ENCODE results near the gene ITGAE. TPM values are rescaled to one million over a fixed set of nuclear protein-coding genes. Genes with fewer than 3 reads are reported as not detected.
A peak's percentile ranks its signal among the peaks of the same experiment; 100 is the strongest.
"Not testable (repeated sequence)": the region's sequence is repeated elsewhere in the genome, so short reads cannot be mapped to it uniquely, and the experiment has no call there.

Gene ITGAE
- polyA plus RNA-seq, 3 donors = 66.6 to 102 (median 78.8) TPM

- Mint-ChIP-seq H3K4me3 (no peak overlapping the region), H3K36me3 (peaks cover 18% of the 10 kb centered on the region in 2 donors), H3K4me1 (peaks cover 24% of the 10 kb centered on the region), H3K27me3 (ENCODE audit: low read depth in 3 of 3) (peaks cover 0 to 4% (median 0%) of the 10 kb centered on the region in 3 donors), H3K27ac (peak overlapping the region in 1 of 7 donors; percentile 37), H3K9me3 (no peaks in the 10 kb centered on the region)
- H3K27ac ChIP-seq (ENCODE audit: low read depth in 1 of 2, low read length in 2 of 2) = no peak overlapping the region
- H4K20me1 ChIP-seq (ENCODE audit: insufficient read depth, low read length) = no peaks in the 10 kb centered on the region
- 93% methylated on average over 3 of the region's 3 CpGs for WGBS (ENCODE audit: insufficient coverage)
- no peak overlapping the region for H3K4me3 ChIP-seq (replicated peaks in 1 of 3; ENCODE audit: low read depth in 2 of 3, low read length in 3 of 3)
- no peaks in the 10 kb centered on the region for H3K27me3 ChIP-seq (ENCODE audit: control insufficient read depth in 2 of 2, insufficient read depth in 2 of 2, low read length in 2 of 2)
- no peak overlapping the region for H2AFZ ChIP-seq (ENCODE audit: insufficient read depth, low read depth, low read length, poor library complexity, severe bottlenecking)
- peaks cover 24 to 26% of the 10 kb centered on the region in 2 donors for H3K4me1 ChIP-seq (ENCODE audit: control insufficient read depth in 1 of 2, insufficient read depth in 2 of 2, low read length in 2 of 2)
- H3K36me3 ChIP-seq (replicated peaks in 1 of 2; ENCODE audit: control insufficient read depth in 1 of 2, insufficient read depth in 2 of 2, low read length in 2 of 2) = peaks cover 10 to 16% of the 10 kb centered on the region in 2 donors
- H3K9me3 ChIP-seq (replicated peaks in 1 of 2; ENCODE audit: control insufficient read depth in 1 of 2, insufficient read depth in 1 of 2, low read length in 2 of 2) = no peaks in the 10 kb centered on the region
- intact Hi-C loops (cut with micrococcal nuclease) = no loop called here
- no peak overlapping the region for H3K9ac ChIP-seq (ENCODE audit: insufficient read depth, low read length, poor library complexity, severe bottlenecking)
- DNase-seq = no peak
- no peak for TF ChIP-seq CTCF (IDR thresholded peaks at IDR 0.05)
- no peak overlapping the region for H3K4me2 ChIP-seq (replicated peaks; ENCODE audit: extremely low read depth, low read length, poor library complexity, severe bottlenecking)
- no peaks in the 10 kb centered on the region for H3K79me2 ChIP-seq (ENCODE audit: insufficient read depth, low read length)
These were observed 92.6 kb downstream of the ITGAE start for GRCh38 chr17:3708366-3708765.

- not testable (repeated sequence) for H3K4me3 Mint-ChIP-seq
These were observed 95.3 kb downstream of the ITGAE start for GRCh38 chr17:3705718-3705984.

More at GRCh38 chr17:3705718-3705984, 95.3 kb downstream of the ITGAE start:
- H3K36me3 Mint-ChIP-seq; H3K9ac ChIP-seq (ENCODE audit: insufficient read depth, low read length, poor library complexity, severe bottlenecking); H3K9me3 ChIP-seq (replicated peaks in 1 of 2; ENCODE audit: control insufficient read depth in 1 of 2, insufficient read depth in 1 of 2, low read length in 2 of 2); intact Hi-C loops (cut with micrococcal nuclease); H4K20me1 ChIP-seq (ENCODE audit: insufficient read depth, low read length); H3K27me3 ChIP-seq (ENCODE audit: control insufficient read depth in 2 of 2, insufficient read depth in 2 of 2, low read length in 2 of 2); H3K27ac ChIP-seq (ENCODE audit: low read depth in 1 of 2, low read length in 2 of 2); H3K4me1 ChIP-seq (ENCODE audit: control insufficient read depth in 1 of 2, insufficient read depth in 2 of 2, low read length in 2 of 2); DNase-seq; H3K9me3 Mint-ChIP-seq; H3K4me2 ChIP-seq (replicated peaks; ENCODE audit: extremely low read depth, low read length, poor library complexity, severe bottlenecking); H3K27ac Mint-ChIP-seq; H3K36me3 ChIP-seq (replicated peaks in 1 of 2; ENCODE audit: control insufficient read depth in 1 of 2, insufficient read depth in 2 of 2, low read length in 2 of 2); H3K79me2 ChIP-seq (ENCODE audit: insufficient read depth, low read length); H3K27me3 Mint-ChIP-seq (ENCODE audit: low read depth in 3 of 3); H2AFZ ChIP-seq (ENCODE audit: insufficient read depth, low read depth, low read length, poor library complexity, severe bottlenecking); H3K4me3 ChIP-seq (replicated peaks in 1 of 3; ENCODE audit: low read depth in 2 of 3, low read length in 3 of 3): not testable (repeated sequence)
- H3K4me1 Mint-ChIP-seq = peaks cover 14% of the 10 kb centered on the region
- 100% methylated on average over 1 of the region's 1 CpG for WGBS (ENCODE audit: insufficient coverage)
